ENCODE data around the gene BCR.
"Not testable (repeated sequence)": the region's sequence is repeated elsewhere in the genome, so short reads cannot be mapped to it uniquely, and the experiment has no call there.

DNA sequence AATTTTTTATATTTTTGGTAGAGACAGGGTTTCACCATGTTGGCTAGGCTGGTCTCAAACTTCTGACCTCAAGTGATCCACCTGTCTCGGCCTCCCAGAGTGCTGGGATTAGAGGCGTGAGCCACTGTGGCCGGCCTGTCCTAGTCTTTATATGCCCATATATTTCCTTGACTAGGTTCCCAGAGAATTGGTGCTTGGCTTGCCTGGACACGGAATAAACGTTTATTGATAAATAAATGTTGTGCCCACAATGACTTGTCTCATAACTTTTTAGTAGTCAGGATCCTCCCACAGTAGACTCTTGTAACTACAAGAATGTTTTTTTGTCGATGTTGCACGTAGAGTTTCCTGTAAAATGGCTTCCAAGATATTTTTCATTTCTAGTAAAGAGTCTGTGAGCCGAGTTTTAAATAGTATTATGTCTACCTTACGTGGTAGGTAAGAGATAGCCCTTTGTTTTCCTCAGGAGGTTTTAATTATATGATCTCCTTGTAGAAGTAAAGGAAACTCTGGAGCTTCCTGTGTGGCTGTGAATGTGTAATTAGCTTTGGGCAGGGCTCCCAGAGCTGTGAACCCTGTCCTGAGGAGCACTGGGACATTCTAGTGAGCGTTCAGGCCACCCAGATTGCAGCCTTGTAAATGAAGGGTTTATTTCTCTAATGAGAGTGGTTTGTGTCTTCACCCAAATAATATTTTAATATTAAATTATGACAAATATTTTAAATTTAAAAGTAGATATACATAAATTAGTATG is 161.8 kb downstream of the BCR start:
- TF ChIP-seq, protein P1, sequence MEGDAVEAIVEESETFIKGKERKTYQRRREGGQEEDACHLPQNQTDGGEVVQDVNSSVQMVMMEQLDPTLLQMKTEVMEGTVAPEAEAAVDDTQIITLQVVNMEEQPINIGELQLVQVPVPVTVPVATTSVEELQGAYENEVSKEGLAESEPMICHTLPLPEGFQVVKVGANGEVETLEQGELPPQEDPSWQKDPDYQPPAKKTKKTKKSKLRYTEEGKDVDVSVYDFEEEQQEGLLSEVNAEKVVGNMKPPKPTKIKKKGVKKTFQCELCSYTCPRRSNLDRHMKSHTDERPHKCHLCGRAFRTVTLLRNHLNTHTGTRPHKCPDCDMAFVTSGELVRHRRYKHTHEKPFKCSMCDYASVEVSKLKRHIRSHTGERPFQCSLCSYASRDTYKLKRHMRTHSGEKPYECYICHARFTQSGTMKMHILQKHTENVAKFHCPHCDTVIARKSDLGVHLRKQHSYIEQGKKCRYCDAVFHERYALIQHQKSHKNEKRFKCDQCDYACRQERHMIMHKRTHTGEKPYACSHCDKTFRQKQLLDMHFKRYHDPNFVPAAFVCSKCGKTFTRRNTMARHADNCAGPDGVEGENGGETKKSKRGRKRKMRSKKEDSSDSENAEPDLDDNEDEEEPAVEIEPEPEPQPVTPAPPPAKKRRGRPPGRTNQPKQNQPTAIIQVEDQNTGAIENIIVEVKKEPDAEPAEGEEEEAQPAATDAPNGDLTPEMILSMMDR (conservative IDR thresholded peaks at IDR 0.05; ENCODE audit: low read depth, low read length) = not testable (repeated sequence)
- TF ChIP-seq MXI1 (IDR thresholded peaks at IDR 0.05; ENCODE audit: borderline replicate concordance, low read depth, low read length); POLR2A (IDR thresholded peaks at IDR 0.05; ENCODE audit: low read depth, low read length); RCOR1 (IDR thresholded peaks at IDR 0.05; ENCODE audit: insufficient replicate concordance, low read length); MAFK (IDR thresholded peaks at IDR 0.05; ENCODE audit: low read depth, low read length); RAD21 (IDR thresholded peaks at IDR 0.05; ENCODE audit: low read length); BHLHE40 (IDR thresholded peaks at IDR 0.05; ENCODE audit: low read depth, low read length); FOS (IDR thresholded peaks at IDR 0.05; ENCODE audit: low read depth, low read length): not testable (repeated sequence)
- TF ChIP-seq, protein P2, sequence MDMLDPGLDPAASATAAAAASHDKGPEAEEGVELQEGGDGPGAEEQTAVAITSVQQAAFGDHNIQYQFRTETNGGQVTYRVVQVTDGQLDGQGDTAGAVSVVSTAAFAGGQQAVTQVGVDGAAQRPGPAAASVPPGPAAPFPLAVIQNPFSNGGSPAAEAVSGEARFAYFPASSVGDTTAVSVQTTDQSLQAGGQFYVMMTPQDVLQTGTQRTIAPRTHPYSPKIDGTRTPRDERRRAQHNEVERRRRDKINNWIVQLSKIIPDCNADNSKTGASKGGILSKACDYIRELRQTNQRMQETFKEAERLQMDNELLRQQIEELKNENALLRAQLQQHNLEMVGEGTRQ (IDR thresholded peaks at IDR 0.05; ENCODE audit: low read depth, low read length) = not testable (repeated sequence)

Data from IMR-90 (cell line).